GM18520 (cell line): ENCODE measurements around the gene C9.
"Not testable (repeated sequence)": the region's sequence is repeated elsewhere in the genome, so short reads cannot be mapped to it uniquely, and the experiment has no call there.

Source experiments
- ATAC-seq: cut with Tn5 transposase; IDR thresholded peaks from one replicate; pipeline ENCODE4 v1.9.1; 2021; ENCODE audit not compliant: unreplicated experiment

The C9 gene

DNA sequence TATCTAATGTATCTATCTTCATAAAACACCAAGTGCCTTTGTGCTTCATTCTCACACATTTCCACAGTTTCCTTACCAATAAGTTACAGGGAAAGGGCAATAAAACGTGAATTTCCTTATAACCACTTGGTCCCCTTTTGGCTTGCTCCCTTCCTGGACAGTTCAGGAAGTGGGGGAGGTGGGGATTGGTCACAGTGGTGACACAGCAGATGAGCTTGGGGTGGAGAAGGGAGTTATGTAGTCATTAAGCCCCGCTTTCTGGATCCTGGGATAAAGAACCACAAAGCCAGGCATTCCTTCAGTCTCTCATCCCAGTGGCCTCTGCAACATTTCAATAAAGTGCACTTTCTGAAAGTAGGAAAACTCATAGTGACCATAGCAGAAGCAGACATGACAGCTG, 97.9 kb downstream of the C9 start:
- no peak for ATAC-seq

- ATAC-seq, result no peak
Measured at GRCh38 chr5:39264528-39264927, 99.8 kb downstream of the C9 start.

DNA sequence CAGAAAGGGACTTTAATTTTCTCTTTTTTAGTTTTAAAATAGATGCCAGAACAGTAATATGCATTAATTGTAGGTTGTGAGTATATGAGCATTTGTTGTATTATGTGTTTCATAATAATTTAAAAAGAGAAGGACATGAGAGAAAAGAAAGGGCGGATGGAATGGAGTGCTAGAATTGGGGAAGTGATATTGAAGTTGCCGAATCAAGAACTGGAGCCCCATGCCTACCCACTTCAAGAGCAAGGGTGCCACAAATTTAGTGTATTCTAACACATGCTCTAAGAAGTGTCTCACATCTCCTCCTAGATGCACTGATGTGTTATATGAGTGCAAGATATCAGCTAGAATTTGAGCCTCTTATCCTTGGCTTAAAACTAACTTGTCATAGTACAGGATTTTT, 101.3 kb downstream of the C9 start:
- ATAC-seq, result no peak

- no peak for ATAC-seq
Measured at GRCh38 chr5:39260095-39260494, 104.2 kb downstream of the C9 start.

- no peak for ATAC-seq
Measured at GRCh38 chr5:39257554-39257953, 106.7 kb downstream of the C9 start.

- no peak for ATAC-seq
Measured at GRCh38 chr5:39256477-39257235, 107.6 kb downstream of the C9 start.

- no peak for ATAC-seq
Measured at GRCh38 chr5:39255406-39255805, 108.9 kb downstream of the C9 start.

- no peak for ATAC-seq
Measured at GRCh38 chr5:39254671-39255070, 109.6 kb downstream of the C9 start.

GRCh38 chr5:39253196-39253595, 111.1 kb downstream of the C9 start:
- no peak for ATAC-seq

DNA sequence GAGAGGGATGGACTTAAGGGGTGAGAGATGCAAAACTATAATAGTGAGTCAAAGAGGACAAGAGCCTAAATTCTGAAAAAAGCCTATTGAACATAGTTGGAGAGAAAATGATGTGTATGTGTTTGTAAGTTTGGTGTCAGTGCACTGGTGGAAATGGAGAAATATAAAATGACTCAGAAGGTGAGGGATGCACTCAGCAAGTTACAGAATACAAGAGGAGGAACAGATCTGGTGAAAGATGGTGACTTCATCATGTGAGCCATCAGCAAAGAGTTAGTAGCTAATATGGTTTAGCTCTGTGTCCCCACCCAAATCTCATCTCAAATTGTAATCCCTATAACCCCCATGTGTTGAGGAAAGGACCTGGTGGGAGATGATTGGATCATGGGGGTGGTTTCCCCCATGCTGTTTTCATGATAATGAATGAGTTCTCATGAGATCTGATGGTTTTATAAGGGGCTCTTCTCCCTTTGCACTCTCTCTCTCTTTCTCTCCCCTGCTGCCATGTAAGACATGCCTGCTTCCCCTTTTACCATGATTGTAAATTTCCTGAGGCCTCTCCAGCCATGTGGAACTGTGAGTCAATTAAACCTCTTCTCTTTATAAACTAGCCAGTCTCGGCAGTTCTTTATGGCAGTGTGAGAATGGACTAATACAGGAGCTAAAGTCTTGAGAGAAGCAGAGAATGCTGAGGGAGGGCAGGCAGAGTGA, 114.6 kb downstream of the C9 start:
- no peak for ATAC-seq

- no peak for ATAC-seq
Measured at GRCh38 chr5:39249069-39249468, 115.2 kb downstream of the C9 start.

- ATAC-seq, result no peak
Measured at GRCh38 chr5:39240750-39241149, 123.5 kb downstream of the C9 start.

- ATAC-seq, result no peak
Measured at GRCh38 chr5:39238366-39239105, 125.8 kb downstream of the C9 start.

- no peak for ATAC-seq
Measured at GRCh38 chr5:39236718-39237117, 127.6 kb downstream of the C9 start.

DNA sequence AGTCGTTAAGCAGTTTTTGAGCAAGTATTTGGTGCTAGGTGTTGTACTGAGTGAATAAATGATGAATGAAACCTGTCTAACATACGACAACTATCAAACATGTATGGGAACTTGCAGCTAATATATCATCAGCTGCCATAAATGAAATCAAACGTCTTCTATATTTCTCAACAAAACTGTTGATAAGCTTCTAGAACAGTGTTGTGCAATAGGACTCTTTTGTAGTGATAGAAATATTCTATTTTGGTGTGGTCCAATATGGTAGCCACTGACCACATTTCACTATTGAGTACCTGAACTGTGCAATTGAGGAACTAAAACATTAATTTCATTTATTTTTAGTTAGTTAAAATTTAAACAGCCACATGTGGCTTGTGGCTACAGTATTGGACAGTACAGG, 128.6 kb downstream of the C9 start:
- ATAC-seq, result no peak

DNA sequence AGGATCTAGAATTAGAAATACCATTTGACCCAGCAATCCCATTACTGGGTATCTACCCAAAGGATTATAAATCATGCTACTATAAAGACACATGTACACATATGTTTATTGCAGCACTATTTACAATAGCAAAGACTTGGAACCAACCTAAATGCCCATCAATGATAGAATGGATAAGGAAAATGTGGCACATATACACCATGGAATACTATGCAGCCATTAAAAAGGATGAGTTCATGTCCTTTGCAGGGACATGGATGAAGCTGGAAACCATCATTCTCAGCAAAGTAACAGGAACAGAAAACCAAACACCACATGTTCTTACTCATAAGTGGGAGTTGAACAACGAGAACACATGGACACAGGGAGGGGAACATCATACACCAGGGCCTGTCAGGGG, 129.8 kb downstream of the C9 start:
- not testable (repeated sequence) for ATAC-seq
